T-cell (primary cell): Measurements from ENCODE around the gene TSPAN13. TPM values are rescaled to one million over a fixed set of nuclear protein-coding genes. Genes with fewer than 3 reads are reported as not detected.

ENCODE experiments used
- ATAC-seq, 4 experiments: fragments of 200-7000 bp in 3 of 4; fragments of 150-1000 bp in 1 of 4; cut with Tn5 transposase; replicated peaks in 1 of 4; 1 replicate in 3 of 4; 2 replicates in 1 of 4; pipeline ENCODE4 v1.10.0; 2021; ENCODE audit warnings: moderate library complexity in 3 of 4, mild to moderate bottlenecking in 2 of 4, moderate number of reproducible peaks in 1 of 4
- CTCF ChIA-PET, 2 donors: fragments of 300-600 bp; sonication (Branson Sonifier 250); formaldehyde crosslinking; loops; one replicate each; lab custom pipeline; 2022; ENCODE audit warnings: antibody characterized with exemption in 2 of 2; lab: Charles Lee
- POLR2A ChIA-PET, 2 donors: fragments of 300-600 bp; sonication (Branson Sonifier 250); formaldehyde crosslinking; loops; one replicate each; lab custom pipeline; 2022; ENCODE audit warnings: antibody characterized with exemption in 2 of 2; lab: Charles Lee
- DNase-seq, 35 experiments: peaks; one replicate each; pipeline versions ENCODE4 v3.0.0 to v3.0.0-alpha.2; 2013 to 2023
- H3K27ac ChIP-seq: one replicate; pipeline ENCODE4 v1.5.1; 2013; ENCODE audit warnings: low read length
- H3K27me3 ChIP-seq, 2 experiments: replicated peaks in 1 of 2; 1 replicate in 1 of 2; 2 replicates in 1 of 2; pipeline versions ENCODE4 v1.6.1 to v1.7.0; 2013; ENCODE audit warnings: low read length in 1 of 2, mixed read lengths in 1 of 2; ENCODE audit not compliant: control insufficient read depth in 2 of 2, insufficient read depth in 2 of 2; ENCODE audit errors: extremely low read depth in 1 of 2
- H3K36me3 ChIP-seq, 2 donors: 1 replicate in 1 of 2; 2 replicates in 1 of 2; pipeline versions ENCODE4 v1.6.1 to v1.7.0; 2013; ENCODE audit warnings: low read length in 1 of 2; ENCODE audit not compliant: control insufficient read depth in 2 of 2, insufficient read depth in 1 of 2; ENCODE audit errors: extremely low read depth in 1 of 2
- H3K4me1 ChIP-seq, 2 experiments: 1 replicate in 1 of 2; 2 replicates in 1 of 2; pipeline versions ENCODE4 v1.6.1 to v1.7.0; 2013; ENCODE audit warnings: low read length in 2 of 2, mixed read lengths in 1 of 2; ENCODE audit not compliant: insufficient read depth in 2 of 2, control insufficient read depth in 1 of 2; ENCODE audit errors: extremely low read depth in 1 of 2
- H3K4me3 ChIP-seq, 2 donors: 1 replicate in 1 of 2; 2 replicates in 1 of 2; pipeline versions ENCODE4 v1.5.1 to v1.7.0; 2013; ENCODE audit warnings: mild to moderate bottlenecking in 2 of 2, low read length in 1 of 2, moderate library complexity in 1 of 2; ENCODE audit not compliant: control insufficient read depth in 1 of 2; ENCODE audit errors: extremely low read depth in 1 of 2
- H3K9me3 ChIP-seq: 2 replicates; pipeline ENCODE4 v1.7.0; 2013
- H3K27ac Mint-ChIP-seq, 2 donors: one replicate each; pipeline ENCODE4 v1.8.0; 2020 to 2021; ENCODE audit warnings: mild to moderate bottlenecking in 2 of 2, mixed read lengths in 2 of 2
- H3K27me3 Mint-ChIP-seq, 2 donors: one replicate each; pipeline ENCODE4 v1.8.0; 2021 to 2022; ENCODE audit warnings: mixed read lengths in 2 of 2
- H3K36me3 Mint-ChIP-seq: one replicate; pipeline ENCODE4 v1.8.0; 2021; ENCODE audit warnings: mixed read lengths
- H3K4me1 Mint-ChIP-seq, 3 donors: one replicate each; pipeline ENCODE4 v1.8.0; 2020 to 2022; ENCODE audit warnings: mixed read lengths in 3 of 3, mild to moderate bottlenecking in 1 of 3
- H3K4me3 Mint-ChIP-seq, 3 donors: one replicate each; pipeline ENCODE4 v1.8.0; 2020 to 2022; ENCODE audit warnings: mild to moderate bottlenecking in 3 of 3, mixed read lengths in 3 of 3, moderate library complexity in 3 of 3
- H3K9me3 Mint-ChIP-seq, 3 donors: one replicate each; pipeline ENCODE4 v1.8.0; 2020 to 2022; ENCODE audit warnings: mixed read lengths in 3 of 3
- WGBS: methylation state at CpG from one replicate; pipeline ENCODE4 v1.1.5; 2013; ENCODE audit warnings: missing lambda C conversion rate; ENCODE audit not compliant: insufficient coverage; 5-methylcytosine and 5-hydroxymethylcytosine counted together
- total RNA-seq, 35 experiments: library from RNA in 6 of 35; stranded (reverse) in 6 of 35; fragments of 120-200 nt in 1 of 35; gene quantifications; one replicate each; pipeline versions ENCODE4 v1.2.1 to v1.2.4 and lab custom pipeline; 2013 to 2026

Gene TSPAN13
- total RNA-seq, 5 donors from 2014 or later (not counting 1 experiment from before 2014, with no cell fraction given): 0.73 to 2.0 (median 0.98) TPM

DNA sequence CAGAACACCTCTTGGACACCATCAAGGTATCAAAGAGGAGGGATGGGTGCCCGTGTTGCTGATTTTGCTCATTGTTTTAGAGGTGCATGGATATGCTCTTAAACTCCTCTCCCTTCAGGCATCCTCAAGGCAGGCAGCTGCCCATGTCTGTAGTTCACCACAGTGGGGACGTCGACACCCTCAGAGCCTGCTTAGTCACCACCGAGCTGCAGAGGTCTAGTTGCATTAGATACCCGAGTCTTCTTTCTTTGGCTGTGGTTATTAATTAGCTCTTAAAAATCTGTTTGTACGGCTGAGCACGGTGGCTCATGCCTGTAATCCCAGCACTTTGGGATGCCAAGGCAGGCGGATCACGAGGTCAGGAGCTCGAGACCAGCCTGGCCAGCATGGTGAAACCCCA is 24.7 kb upstream of the TSPAN13 start:
- Histone ChIP-seq H3K27me3 (no peaks in the 10 kb centered on the region), H3K27ac (no peak overlapping the region), H3K36me3 (no peaks in the 10 kb centered on the region), H3K4me1 (no peaks in the 10 kb centered on the region), H3K9me3 (no peaks in the 10 kb centered on the region), H3K4me3 (no peak overlapping the region)
- H3K27ac Mint-ChIP-seq: no peak overlapping the region
- 96% methylated on average over 8 of the region's 10 CpGs for WGBS
- no peaks in the 10 kb centered on the region for H3K27me3 Mint-ChIP-seq
- H3K9me3 Mint-ChIP-seq: no peaks in the 10 kb centered on the region
- CTCF ChIA-PET: no interaction called here
- H3K4me1 Mint-ChIP-seq: no peaks in the 10 kb centered on the region
- no peaks in the 10 kb centered on the region for H3K36me3 Mint-ChIP-seq
- ATAC-seq: no peak
- POLR2A ChIA-PET: no interaction called here
- H3K4me3 Mint-ChIP-seq: no peak overlapping the region
- no peak for DNase-seq

DNA sequence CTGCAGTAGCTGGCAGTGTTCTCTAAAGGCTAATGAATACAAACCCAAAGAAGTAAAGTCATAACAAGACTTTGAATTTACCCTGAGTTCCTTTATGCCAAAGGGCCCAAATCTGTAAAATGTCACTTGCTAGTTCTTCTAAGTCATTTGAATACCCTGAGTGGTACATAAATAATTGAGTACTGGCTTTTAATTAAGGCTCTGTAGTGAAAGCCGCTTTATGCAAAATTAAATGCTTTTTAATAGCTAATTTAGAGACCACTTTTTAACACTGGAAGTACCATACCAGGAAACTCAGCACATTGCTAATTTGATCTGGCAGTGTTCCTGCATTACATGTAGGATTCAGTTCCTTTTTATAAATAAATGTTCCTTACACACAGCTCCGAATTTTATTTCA is 24.0 kb upstream of the TSPAN13 start:
- Histone ChIP-seq H3K36me3 (no peaks in the 10 kb centered on the region), H3K27me3 (no peaks in the 10 kb centered on the region), H3K27ac (no peak overlapping the region), H3K4me1 (no peaks in the 10 kb centered on the region), H3K9me3 (no peaks in the 10 kb centered on the region), H3K4me3 (no peak overlapping the region)
- Mint-ChIP-seq H3K4me3 (no peak overlapping the region), H3K9me3 (no peaks in the 10 kb centered on the region), H3K27me3 (no peaks in the 10 kb centered on the region), H3K36me3 (no peaks in the 10 kb centered on the region), H3K4me1 (peaks cover 0 to 3% (median 0%) of the 10 kb centered on the region in 3 donors), H3K27ac (no peak overlapping the region)
- ChIA-PET CTCF (no interaction called here), POLR2A (interaction anchor here in 1 of 2 donors (0.6 kb wide), 1 partner anchor 760 kb away, joined by 3 read pairs; no protein-coding TSS in a partner anchor)
- DNase-seq (no peak), ATAC-seq (no peak)
- WGBS: no CpG with 5 or more reads among the region's 2 CpGs

DNA sequence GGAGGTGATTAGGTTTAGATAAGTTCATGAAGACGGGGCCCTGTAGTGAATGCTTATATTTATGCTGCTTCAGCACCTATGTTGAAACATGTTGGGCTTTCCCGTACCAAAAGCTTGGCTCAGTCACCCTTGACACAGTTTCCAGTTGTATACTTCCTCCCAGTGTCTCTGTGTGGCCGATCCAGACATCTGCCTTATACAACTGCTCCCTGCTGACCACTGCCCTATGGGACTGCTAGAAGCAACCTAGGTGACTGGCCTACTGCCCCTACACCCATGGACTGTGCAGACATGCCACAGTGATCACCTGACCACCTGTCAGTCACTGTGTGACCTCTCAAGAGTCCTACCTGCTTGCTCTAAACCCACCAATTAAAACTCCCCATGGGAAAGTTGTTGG is 22.6 kb upstream of the TSPAN13 start:
- H3K27me3 ChIP-seq: no peaks in the 10 kb centered on the region
- 83% methylated on average over 1 of the region's 3 CpGs for WGBS
- Mint-ChIP-seq H3K9me3 (no peaks in the 10 kb centered on the region), H3K27me3 (no peaks in the 10 kb centered on the region), H3K4me1 (peaks cover 0 to 9% (median 2%) of the 10 kb centered on the region in 3 donors), H3K27ac (no peak overlapping the region), H3K4me3 (no peak overlapping the region), H3K36me3 (no peaks in the 10 kb centered on the region)
- H3K36me3 ChIP-seq: no peaks in the 10 kb centered on the region
- no peak for ATAC-seq
- H3K9me3 ChIP-seq: no peaks in the 10 kb centered on the region
- no peak overlapping the region for H3K4me3 ChIP-seq
- ChIA-PET CTCF (no interaction called here), POLR2A (no interaction called here)
- no peak overlapping the region for H3K27ac ChIP-seq
- no peak for DNase-seq
- H3K4me1 ChIP-seq: no peaks in the 10 kb centered on the region

- no CpG with 5 or more reads among the region's 4 CpGs for WGBS
- no peak for ATAC-seq
- no peak for DNase-seq
- Mint-ChIP-seq H3K4me3 (no peak overlapping the region), H3K4me1 (peaks cover 0 to 9% (median 2%) of the 10 kb centered on the region in 3 donors), H3K9me3 (no peaks in the 10 kb centered on the region), H3K27me3 (no peaks in the 10 kb centered on the region), H3K27ac (no peak overlapping the region), H3K36me3 (no peaks in the 10 kb centered on the region)
- Histone ChIP-seq H3K27me3 (no peaks in the 10 kb centered on the region), H3K4me1 (no peaks in the 10 kb centered on the region), H3K27ac (no peak overlapping the region), H3K36me3 (no peaks in the 10 kb centered on the region), H3K4me3 (no peak overlapping the region), H3K9me3 (no peaks in the 10 kb centered on the region)
- ChIA-PET POLR2A (no interaction called here), CTCF (no interaction called here)
Measured at GRCh38 chr7:16732828-16733227, 20.7 kb upstream of the TSPAN13 start.

DNA sequence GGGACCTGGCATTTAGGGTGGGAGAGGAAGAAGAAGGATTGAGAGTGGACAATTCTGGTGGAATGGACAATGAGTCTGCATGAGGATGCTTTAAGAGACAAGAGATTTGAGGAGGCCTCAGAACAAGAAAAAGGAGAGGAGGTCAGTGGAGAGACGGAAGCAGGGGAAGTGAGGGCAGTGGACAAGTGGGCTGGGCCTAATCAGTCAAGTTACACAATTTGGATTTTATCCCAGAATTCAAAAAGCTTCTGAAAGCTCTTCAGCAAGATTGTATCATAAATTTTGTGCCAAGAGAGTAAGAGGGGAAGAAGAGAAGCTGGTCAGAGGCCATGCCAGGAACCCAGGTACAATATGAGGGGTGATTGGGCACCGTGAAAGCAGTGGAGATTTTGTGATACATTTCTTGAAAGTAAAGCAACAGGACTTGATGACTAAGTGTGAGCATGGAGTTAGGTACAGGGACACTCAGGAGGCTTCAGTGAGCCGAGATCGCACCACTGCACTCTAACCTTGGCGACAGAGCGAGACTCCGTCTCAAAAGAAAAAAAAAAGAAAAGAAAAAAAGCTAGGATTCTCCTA is 19.3 kb upstream of the TSPAN13 start:
- ChIA-PET POLR2A (no interaction called here), CTCF (no interaction called here)
- no peaks in the 10 kb centered on the region for H3K4me1 ChIP-seq
- no peaks in the 10 kb centered on the region for H3K27me3 ChIP-seq
- no peak for DNase-seq
- H3K36me3 ChIP-seq: no peaks in the 10 kb centered on the region
- H3K4me1 Mint-ChIP-seq: peaks cover 0 to 9% (median 2%) of the 10 kb centered on the region in 3 donors
- H3K9me3 ChIP-seq: no peaks in the 10 kb centered on the region
- 92% methylated on average over 2 of the region's 7 CpGs for WGBS
- no peak overlapping the region for H3K4me3 ChIP-seq
- peak overlapping the region in 1 of 3 donors; percentile 56 for H3K4me3 Mint-ChIP-seq
- H3K27me3 Mint-ChIP-seq: no peaks in the 10 kb centered on the region
- no peak overlapping the region for H3K27ac Mint-ChIP-seq
- ATAC-seq: no peak
- H3K36me3 Mint-ChIP-seq: no peaks in the 10 kb centered on the region
- no peak overlapping the region for H3K27ac ChIP-seq
- no peaks in the 10 kb centered on the region for H3K9me3 Mint-ChIP-seq

- H3K36me3 ChIP-seq: no peaks in the 10 kb centered on the region
- no peak overlapping the region for H3K27ac ChIP-seq
- Mint-ChIP-seq H3K4me1 (peaks cover 0 to 9% (median 2%) of the 10 kb centered on the region in 3 donors), H3K27ac (no peak overlapping the region), H3K9me3 (no peaks in the 10 kb centered on the region), H3K4me3 (peak overlapping the region in 1 of 3 donors; percentile 56), H3K27me3 (no peaks in the 10 kb centered on the region), H3K36me3 (no peaks in the 10 kb centered on the region)
- no peak for DNase-seq
- H3K4me1 ChIP-seq: no peaks in the 10 kb centered on the region
- POLR2A ChIA-PET: no interaction called here
- no peaks in the 10 kb centered on the region for H3K9me3 ChIP-seq
- no peak for ATAC-seq
- CTCF ChIA-PET: no interaction called here
- no peaks in the 10 kb centered on the region for H3K27me3 ChIP-seq
- no peak overlapping the region for H3K4me3 ChIP-seq
- WGBS: 60% methylated on average over 1 of the region's 4 CpGs
Measured at GRCh38 chr7:16735020-16735419, 18.5 kb upstream of the TSPAN13 start.
